Hepatocyte (in vitro differentiated cells): ENCODE data around the gene NHLH1. TPM values are rescaled to one million over a fixed set of nuclear protein-coding genes. Genes with fewer than 3 reads are reported as not detected.

Experiments
- DNase-seq: peaks from one replicate; pipeline ENCODE4 v3.0.0-alpha.2; 2016; ENCODE audit warnings: low spot score
- H2AFZ ChIP-seq: fragments of 200-600 bp; sonication (generic); 2 replicates; pipeline ENCODE4 v1.6.0; 2016; ENCODE audit warnings: antibody characterized with exemption, mild to moderate bottlenecking
- H3K27ac ChIP-seq: fragments of 200-600 bp; sonication (generic); 2 replicates; pipeline ENCODE4 v1.5.1; 2016; ENCODE audit warnings: mild to moderate bottlenecking
- H3K27me3 ChIP-seq: fragments of 200-600 bp; sonication (generic); 2 replicates; pipeline ENCODE4 v1.6.1; 2016
- H3K36me3 ChIP-seq: fragments of 200-600 bp; sonication (generic); replicated peaks from 2 replicates; pipeline ENCODE4 v1.5.1; 2016; ENCODE audit warnings: low read depth; ENCODE audit not compliant: insufficient read depth
- H3K4me1 ChIP-seq: fragments of 200-600 bp; sonication (generic); 2 replicates; pipeline ENCODE4 v1.5.1; 2016; ENCODE audit warnings: mild to moderate bottlenecking, moderate library complexity; ENCODE audit not compliant: insufficient read depth
- H3K4me2 ChIP-seq: fragments of 200-600 bp; sonication (generic); 2 replicates; pipeline ENCODE4 v1.6.0; 2016
- H3K4me3 ChIP-seq: fragments of 200-600 bp; sonication (generic); 2 replicates; pipeline ENCODE4 v1.5.1; 2016; ENCODE audit warnings: mild to moderate bottlenecking
- H3K79me2 ChIP-seq: fragments of 200-600 bp; sonication (generic); 2 replicates; pipeline ENCODE4 v1.6.0; 2017; ENCODE audit warnings: mild to moderate bottlenecking
- H3K9me2 ChIP-seq: fragments of 200-600 bp; sonication (generic); replicated peaks from 2 replicates; pipeline ENCODE4 v1.6.0; 2017; ENCODE audit warnings: mild to moderate bottlenecking; ENCODE audit not compliant: insufficient read depth
- H3K9me3 ChIP-seq: fragments of 200-600 bp; sonication (generic); 2 replicates; pipeline ENCODE4 v1.5.1; 2016; ENCODE audit warnings: low read depth, mild to moderate bottlenecking
- H4K20me1 ChIP-seq: fragments of 200-600 bp; sonication (generic); 2 replicates; pipeline ENCODE4 v1.6.0; 2016; ENCODE audit warnings: mild to moderate bottlenecking; ENCODE audit not compliant: insufficient read depth, poor library complexity, severe bottlenecking
- CTCF ChIP-seq: fragments of 200-600 bp; sonication (generic); IDR thresholded peaks from 2 replicates; pipeline ENCODE4 v1.5.1; 2016; ENCODE audit warnings: antibody characterized with exemption, mild to moderate bottlenecking; ENCODE audit not compliant: poor library complexity
- EZH2 ChIP-seq: fragments of 200-600 bp; sonication (generic); IDR thresholded peaks from 2 replicates; pipeline ENCODE4 v1.6.1; 2016; ENCODE audit warnings: antibody characterized with exemption, mild to moderate bottlenecking, borderline replicate concordance
- EZH2phosphoT487 ChIP-seq: fragments of 200-600 bp; sonication (generic); IDR thresholded peaks from one replicate; pipeline ENCODE4 v1.6.1; 2018; ENCODE audit warnings: antibody characterized with exemption, mild to moderate bottlenecking, low read depth, moderate library complexity; ENCODE audit not compliant: unreplicated experiment, severe bottlenecking
- WGBS: methylation state at CpG from one replicate; pipeline ENCODE4 v1.1.6; 2016; ENCODE audit warnings: low lambda C conversion rate; ENCODE audit errors: missing lambda C conversion rate; 5-methylcytosine and 5-hydroxymethylcytosine counted together
- polyA plus RNA-seq: library from polyadenylated mRNA; unstranded; fragments of >200 nt; fragmentation: Nextera tagmentation; extraction: Ambion mirVana; gene quantifications from 2 replicates; pipeline ENCODE4 v1.2.1, GENCODE V29; 2016
- total RNA-seq: library from RNA; depleted of rRNA; stranded (reverse); fragments of >200 nt; gene quantifications from 2 replicates; pipeline ENCODE4 v1.2.3, GENCODE V29; 2014

The NHLH1 gene
- total and polyA plus RNA-seq, 2 experiments from 2014 or later: 0.13 TPM; not detected in 1

DNA sequence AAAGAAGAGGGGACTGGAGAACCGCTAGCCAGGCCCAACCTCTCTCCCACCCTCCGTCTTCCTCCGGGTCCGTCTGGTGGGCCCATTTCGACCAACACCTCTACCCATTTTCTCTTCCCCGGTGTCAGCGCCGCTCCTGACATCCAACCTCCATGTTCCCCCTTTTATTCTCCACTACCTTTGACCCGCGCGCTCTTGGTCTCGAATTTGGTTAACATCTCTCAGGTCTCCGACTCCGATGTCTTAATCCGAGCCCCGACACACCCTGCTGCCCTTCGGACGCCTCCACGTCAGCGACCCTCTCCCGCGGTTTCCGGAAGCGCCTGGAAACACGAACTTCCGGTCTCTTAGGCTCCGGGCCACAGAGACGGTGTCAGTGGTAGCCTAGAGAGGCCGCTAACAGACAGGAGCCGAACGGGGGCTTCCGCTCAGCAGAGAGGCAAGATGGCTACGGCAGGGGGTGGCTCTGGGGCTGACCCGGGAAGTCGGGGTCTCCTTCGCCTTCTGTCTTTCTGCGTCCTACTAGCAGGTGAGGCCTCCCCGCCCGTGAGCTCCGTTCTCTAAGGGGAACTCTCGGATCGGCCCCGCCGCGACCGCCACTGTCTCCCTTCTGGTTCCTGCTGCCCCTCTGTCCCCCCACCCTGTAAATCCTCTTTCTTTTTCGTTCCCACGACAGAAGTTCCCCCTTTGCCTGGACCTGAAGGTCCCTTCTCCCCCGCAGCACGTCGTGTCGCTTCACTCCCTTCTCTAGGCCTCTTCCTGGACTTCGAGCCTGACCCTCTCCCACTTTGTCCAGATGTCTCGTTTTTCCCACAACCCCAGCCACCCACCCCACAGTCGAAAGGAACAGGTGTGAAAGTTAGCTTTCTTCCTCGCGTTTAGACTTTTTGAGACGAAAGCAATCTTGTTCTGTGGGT, 23.7 kb upstream of the NHLH1 start, which contains the start of the genes COPA and NCSTN:
COPA (minus strand) TSS at position 298 of the 917 bp plus-strand sequence; CDS start at position 218, 80 bp downstream.
NCSTN (plus strand) TSS at position 431 of the 917 bp plus-strand sequence; CDS start at position 445, 14 bp downstream.
- Histone ChIP-seq H3K27ac (peak within 1 kb of the TSS; percentile 94), H3K9me3 (no peaks in the 10 kb centered on the region), H4K20me1 (peaks cover 32% of the 10 kb centered on the region), H3K4me3 (peak within 1 kb of the TSS; percentile 85), H3K27me3 (no peaks in the 10 kb centered on the region), H3K79me2 (peaks cover 90% of the 10 kb centered on the region), H3K36me3 (no peaks in the 10 kb centered on the region), H3K9me2 (no peaks in the 10 kb centered on the region), H2AFZ (peak within 1 kb of the TSS; percentile 91), H3K4me1 (peaks cover 12% of the 10 kb centered on the region), H3K4me2 (peak within 1 kb of the TSS; percentile 88)
- WGBS: under 1% methylated on average over 56 of the region's 58 CpGs
- TF ChIP-seq EZH2: no peak
- no peak for TF ChIP-seq EZH2phosphoT487
- no peak for TF ChIP-seq CTCF
- peak; percentile 97 for DNase-seq

DNA sequence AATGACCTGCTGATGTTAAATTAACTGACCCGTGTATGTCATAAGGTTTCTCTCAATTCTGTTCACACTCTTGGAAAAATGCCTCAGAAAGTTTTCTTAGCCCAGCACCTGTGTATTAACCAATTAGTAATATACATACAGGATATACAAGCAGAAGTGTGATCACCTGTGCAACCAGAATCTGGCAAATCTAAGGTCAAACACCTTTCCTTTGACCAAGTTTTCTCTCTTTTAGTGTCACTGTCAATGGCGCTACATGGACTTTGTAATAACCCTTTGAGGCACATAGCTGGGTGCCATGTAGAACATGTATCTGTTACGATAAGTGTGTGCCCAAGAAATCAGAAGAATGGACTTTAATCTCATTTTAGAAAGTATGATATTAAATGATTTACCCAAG, 22.6 kb upstream of the NHLH1 start:
- Histone ChIP-seq H3K4me3 (peak overlapping the region; percentile 85), H3K36me3 (no peaks in the 10 kb centered on the region), H3K9me3 (no peaks in the 10 kb centered on the region), H3K4me1 (peaks cover 12% of the 10 kb centered on the region), H3K79me2 (peaks cover 79% of the 10 kb centered on the region), H3K27me3 (no peaks in the 10 kb centered on the region), H4K20me1 (peaks cover 30% of the 10 kb centered on the region), H3K27ac (peak overlapping the region; percentile 94), H3K9me2 (no peaks in the 10 kb centered on the region), H3K4me2 (peak overlapping the region; percentile 88), H2AFZ (no peak overlapping the region)
- WGBS: 87% methylated on average over 3 of the region's 3 CpGs
- no peak for DNase-seq
- no peak for TF ChIP-seq EZH2

GRCh38 chr1:160344936-160345335, 21.9 kb upstream of the NHLH1 start:
- Histone ChIP-seq H3K4me2 (no peak overlapping the region), H2AFZ (no peak overlapping the region), H3K4me3 (no peak overlapping the region), H3K36me3 (no peaks in the 10 kb centered on the region), H3K27ac (no peak overlapping the region), H4K20me1 (peaks cover 23% of the 10 kb centered on the region), H3K9me3 (no peaks in the 10 kb centered on the region), H3K79me2 (peaks cover 72% of the 10 kb centered on the region), H3K27me3 (no peaks in the 10 kb centered on the region), H3K4me1 (peaks cover 12% of the 10 kb centered on the region), H3K9me2 (no peaks in the 10 kb centered on the region)
- over 99% methylated on average over 6 of the region's 6 CpGs for WGBS
- no peak for DNase-seq
- TF ChIP-seq CTCF (no peak), EZH2phosphoT487 (no peak), EZH2 (no peak)

DNA sequence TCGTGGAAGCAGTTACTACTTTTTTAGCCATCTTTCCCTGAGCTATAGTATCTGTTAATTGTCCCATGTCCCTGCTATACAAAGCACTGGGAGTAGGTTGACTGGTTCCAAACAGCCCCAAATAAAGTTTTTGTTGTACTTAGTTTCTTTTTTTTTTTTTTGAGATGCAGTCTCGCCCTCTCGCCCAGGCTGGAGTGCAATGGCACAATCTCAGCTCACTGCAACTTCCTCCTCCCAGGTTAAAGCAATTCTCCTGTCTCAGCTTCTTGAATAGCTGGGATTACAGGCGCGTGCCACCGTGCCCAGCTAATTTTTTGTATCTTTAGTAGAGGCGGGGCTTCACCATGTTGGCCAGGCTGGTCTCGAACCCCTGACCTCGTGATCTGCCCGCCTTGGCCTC, 20.4 kb upstream of the NHLH1 start:
- H3K4me1 ChIP-seq: peaks cover 7% of the 10 kb centered on the region
- H3K79me2 ChIP-seq: peaks cover 57% of the 10 kb centered on the region
- no peaks in the 10 kb centered on the region for H3K9me2 ChIP-seq
- H3K4me2 ChIP-seq: no peak overlapping the region
- no peaks in the 10 kb centered on the region for H3K27me3 ChIP-seq
- H3K36me3 ChIP-seq: no peaks in the 10 kb centered on the region
- no peak for DNase-seq
- 100% methylated on average over 10 of the region's 10 CpGs for WGBS
- H3K9me3 ChIP-seq: no peaks in the 10 kb centered on the region
- no peak for TF ChIP-seq EZH2
- no peak overlapping the region for H2AFZ ChIP-seq
- no peak overlapping the region for H3K27ac ChIP-seq
- no peak overlapping the region for H3K4me3 ChIP-seq
- H4K20me1 ChIP-seq: peaks cover 8% of the 10 kb centered on the region
